HG03565 (cell line): ENCODE data around the gene GRAMD4.

Source experiments
- ATAC-seq: cut with Tn5 transposase; IDR thresholded peaks from one replicate; pipeline ENCODE4 v1.9.1; 2021; ENCODE audit warnings: mild to moderate bottlenecking, moderate library complexity; ENCODE audit not compliant: unreplicated experiment

GRAMD4 gene

GRCh38 chr22:46707305-46707704 is 87.1 kb downstream of the GRAMD4 start:
- no peak for ATAC-seq

- no peak for ATAC-seq
Measured at GRCh38 chr22:46707827-46708570, 87.8 kb downstream of the GRAMD4 start.

- no peak for ATAC-seq
Measured at GRCh38 chr22:46708766-46709330, 88.7 kb downstream of the GRAMD4 start.

- ATAC-seq: no peak
Measured at GRCh38 chr22:46710806-46711205, 90.6 kb downstream of the GRAMD4 start.

- no peak for ATAC-seq
Measured at GRCh38 chr22:46712288-46712687, 92.1 kb downstream of the GRAMD4 start.

GRCh38 chr22:46714550-46714949 is 94.4 kb downstream of the GRAMD4 start:
- ATAC-seq: no peak

- no peak for ATAC-seq
Measured at GRCh38 chr22:46719921-46720320, 99.7 kb downstream of the GRAMD4 start.

- no peak for ATAC-seq
Measured at GRCh38 chr22:46721501-46722085, 101.4 kb downstream of the GRAMD4 start.

GRCh38 chr22:46723882-46724281 is 103.7 kb downstream of the GRAMD4 start:
- no peak for ATAC-seq

- ATAC-seq: no peak
Measured at GRCh38 chr22:46725096-46725495, 104.9 kb downstream of the GRAMD4 start.

GRCh38 chr22:46726066-46726985 is 106.1 kb downstream of the GRAMD4 start:
- ATAC-seq: no peak

GRCh38 chr22:46726986-46727317 is 106.8 kb downstream of the GRAMD4 start:
- ATAC-seq: no peak

- ATAC-seq: no peak
Measured at GRCh38 chr22:46727813-46728364, 107.7 kb downstream of the GRAMD4 start.

GRCh38 chr22:46728470-46728869 is 108.3 kb downstream of the GRAMD4 start:
- ATAC-seq: no peak
